ENCODE results near the gene EXOC6B.

- TF ChIP-seq ZNF70 (CRISPR knock-in tag; IDR thresholded peaks at IDR 0.05) (no peak), PATZ1 (CRISPR knock-in tag; IDR thresholded peaks at IDR 0.05; ENCODE audit: borderline replicate concordance) (no peak), ARNTL (CRISPR knock-in tag; IDR thresholded peaks at IDR 0.05; ENCODE audit: borderline replicate concordance, low read depth) (no peak), ESRRG (CRISPR knock-in tag; IDR thresholded peaks at IDR 0.05) (no peak), CSRNP3 (CRISPR knock-in tag; IDR thresholded peaks at IDR 0.05) (no peak)
Observed at GRCh38 chr2:72412214-72412613, 413.6 kb downstream of the EXOC6B start.

Data from SK-N-SH treated with all-trans-retinoic acid at 6 μM for 48 hours (cell line).